ENCODE results near the gene ADCY1. TPM values are rescaled to one million over a fixed set of nuclear protein-coding genes. Genes with fewer than 3 reads are reported as not detected.

The ADCY1 gene
- total RNA-seq, 1 donor from 2014 or later, result 9.9 TPM

DNA sequence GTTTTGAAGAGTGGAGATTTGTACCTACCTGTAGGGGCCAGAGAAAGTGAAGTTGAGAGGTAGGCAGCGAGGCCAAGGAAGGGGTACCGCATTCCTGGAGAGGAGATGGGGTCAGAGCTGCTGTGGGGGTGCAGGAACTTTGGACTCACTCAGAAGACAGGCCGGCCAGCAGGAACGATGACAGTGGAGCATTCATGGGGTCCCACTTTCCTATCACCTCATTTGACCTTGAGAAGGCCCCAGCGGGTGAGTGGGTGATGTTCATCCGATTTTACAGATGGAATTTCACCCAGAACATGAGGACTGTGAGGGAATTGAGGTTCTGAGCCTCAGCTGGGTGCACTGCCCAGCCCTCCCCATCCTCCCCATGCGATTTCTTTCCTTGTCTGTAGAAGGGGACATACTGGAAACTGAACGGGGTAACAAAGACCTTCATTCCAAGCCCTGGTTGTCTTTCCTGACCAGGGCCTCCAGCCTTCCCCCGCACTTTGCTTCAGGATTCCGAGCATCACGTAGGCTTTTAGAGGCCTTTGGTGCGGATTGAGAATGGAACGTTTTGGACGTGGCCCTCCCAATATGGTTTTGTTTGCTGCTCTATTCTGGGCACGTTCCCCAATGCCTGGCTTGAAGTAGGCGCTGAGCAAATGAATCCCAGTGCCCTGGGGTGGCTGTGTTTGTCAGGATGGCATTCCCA is 87.3 kb downstream of the ADCY1 start:
- H3K27ac ChIP-seq (ENCODE audit: low read depth, low read length), result no peak overlapping the region
- H3K36me3 ChIP-seq (ENCODE audit: control insufficient read depth in 3 of 3, insufficient read depth in 3 of 3, low read length in 3 of 3), result peaks cover 0 to 3% (median 0%) of the 10 kb centered on the region in 3 donors
- H3K9ac ChIP-seq (ENCODE audit: low read depth in 1 of 3, low read length in 3 of 3), result no peak overlapping the region
- H3K9me3 ChIP-seq (ENCODE audit: control insufficient read depth in 3 of 3, low read length in 3 of 3), result no peaks in the 10 kb centered on the region
- no peaks in the 10 kb centered on the region for H3K4me1 ChIP-seq (ENCODE audit: control insufficient read depth in 3 of 3, insufficient read depth in 3 of 3, low read length in 3 of 3)
- H3K27me3 ChIP-seq (ENCODE audit: control insufficient read depth in 3 of 3, insufficient read depth in 3 of 3, low read length in 3 of 3), result no peaks in the 10 kb centered on the region
- H3K4me3 ChIP-seq (ENCODE audit: low read length in 3 of 3), result no peak overlapping the region

DNA sequence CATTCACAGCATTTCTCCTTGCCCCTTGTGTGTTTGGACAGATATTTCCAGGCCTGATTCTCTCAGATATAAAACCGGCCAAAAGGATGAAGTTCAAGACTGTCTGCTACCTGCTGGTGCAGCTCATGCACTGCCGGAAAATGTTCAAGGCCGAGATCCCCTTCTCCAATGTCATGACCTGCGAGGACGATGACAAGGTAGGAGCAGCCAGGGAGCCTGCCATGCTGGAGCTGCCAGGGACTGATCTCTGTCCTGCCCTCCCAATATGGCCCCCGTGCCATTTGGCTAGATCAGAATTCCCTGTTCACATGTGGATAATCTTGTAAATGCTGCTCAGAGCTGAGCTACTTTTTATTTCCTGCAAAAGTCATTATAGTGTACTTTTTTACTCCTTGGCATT is 87.8 kb downstream of the ADCY1 start:
- H3K27ac ChIP-seq (ENCODE audit: low read depth, low read length), result no peak overlapping the region
- H3K9me3 ChIP-seq (ENCODE audit: control insufficient read depth in 3 of 3, low read length in 3 of 3), result no peaks in the 10 kb centered on the region
- H3K36me3 ChIP-seq (ENCODE audit: control insufficient read depth in 3 of 3, insufficient read depth in 3 of 3, low read length in 3 of 3), result peaks cover 0 to 3% (median 0%) of the 10 kb centered on the region in 3 donors

DNA sequence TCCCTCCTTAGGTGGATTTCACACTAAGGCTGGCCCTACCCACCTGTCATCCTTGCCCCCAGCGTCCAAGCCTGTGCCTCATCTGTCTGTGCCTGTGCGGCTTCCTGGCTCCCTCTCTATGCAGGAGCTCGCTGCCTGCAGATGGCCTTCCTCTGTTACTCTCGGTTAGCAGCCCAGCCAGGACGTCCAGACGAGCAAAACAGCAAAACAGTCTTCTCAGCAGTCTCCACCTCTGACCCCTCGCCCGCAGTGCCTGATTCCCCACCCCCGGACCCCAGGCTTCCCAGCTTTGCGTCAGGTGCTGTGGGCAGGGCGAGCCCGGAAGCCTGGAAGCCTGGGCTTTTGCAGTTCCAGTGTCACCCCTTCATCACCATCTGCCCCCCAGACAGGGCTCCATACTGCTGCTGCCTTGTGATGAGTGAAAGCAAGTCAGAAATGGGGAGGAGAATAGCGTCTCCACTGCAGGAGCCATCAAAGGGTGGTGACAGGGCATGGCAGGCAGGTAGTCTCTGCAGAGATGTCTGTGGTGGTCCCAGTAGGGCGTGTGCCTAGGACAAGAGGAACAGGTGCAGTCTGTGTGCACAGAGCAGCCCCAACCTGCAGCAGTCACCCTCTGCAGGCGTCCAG is 88.5 kb downstream of the ADCY1 start:
- Histone ChIP-seq H3K9me3 (ENCODE audit: control insufficient read depth in 3 of 3, low read length in 3 of 3) (no peaks in the 10 kb centered on the region), H3K4me3 (ENCODE audit: low read length in 3 of 3) (no peak overlapping the region), H3K27me3 (ENCODE audit: control insufficient read depth in 3 of 3, insufficient read depth in 3 of 3, low read length in 3 of 3) (no peaks in the 10 kb centered on the region)

More for the DNA sequence above, 87.8 kb downstream of the ADCY1 start:
- no peaks in the 10 kb centered on the region for H3K27me3 ChIP-seq (ENCODE audit: control insufficient read depth in 3 of 3, insufficient read depth in 3 of 3, low read length in 3 of 3)
- no peak overlapping the region for H3K9ac ChIP-seq (ENCODE audit: low read depth in 1 of 3, low read length in 3 of 3)
- H3K4me3 ChIP-seq (ENCODE audit: low read length in 3 of 3), result no peak overlapping the region
- H3K4me1 ChIP-seq (ENCODE audit: control insufficient read depth in 3 of 3, insufficient read depth in 3 of 3, low read length in 3 of 3), result no peaks in the 10 kb centered on the region

DNA sequence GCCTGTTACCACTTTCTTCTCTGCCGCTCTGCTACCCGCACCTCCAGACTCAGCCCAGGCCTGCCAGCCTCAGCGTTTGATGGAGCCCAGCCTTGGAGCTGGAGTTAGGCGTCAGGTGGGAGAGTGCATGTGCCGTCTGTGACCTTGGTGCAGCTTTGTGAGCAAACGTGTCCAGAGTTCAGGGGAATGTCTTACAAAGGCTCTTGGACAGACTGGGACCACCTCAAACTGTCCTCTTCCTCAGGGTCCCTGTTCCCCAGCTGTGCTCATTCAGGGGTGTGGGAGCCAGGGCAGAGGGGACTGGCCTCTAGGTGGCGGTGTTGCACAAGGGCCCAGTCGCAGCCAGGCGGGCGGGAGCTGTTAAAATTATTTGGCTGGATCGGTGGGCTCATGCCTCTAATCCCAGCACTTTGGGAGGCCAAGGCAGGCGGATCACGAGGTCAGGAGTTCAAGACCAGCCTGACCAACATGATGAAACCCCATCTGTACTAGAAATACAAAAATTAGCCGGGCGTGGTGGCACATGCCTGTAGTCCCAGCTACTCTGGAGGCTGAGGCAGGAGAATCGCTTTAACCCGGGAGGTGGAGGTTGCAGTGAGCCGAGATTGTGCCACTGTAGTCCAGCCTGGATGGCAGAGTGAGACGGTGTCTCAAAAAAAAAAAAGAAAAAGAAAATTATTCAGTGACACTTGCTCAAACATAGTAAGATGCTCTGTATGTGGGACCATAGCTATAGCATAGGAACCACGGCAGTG is 89.2 kb downstream of the ADCY1 start:
- Histone ChIP-seq H3K4me3 (ENCODE audit: low read length in 3 of 3) (no peak overlapping the region), H3K27ac (ENCODE audit: low read depth, low read length) (no peak overlapping the region), H3K36me3 (ENCODE audit: control insufficient read depth in 3 of 3, insufficient read depth in 3 of 3, low read length in 3 of 3) (peaks cover 0 to 3% (median 0%) of the 10 kb centered on the region in 3 donors), H3K9ac (ENCODE audit: low read depth in 1 of 3, low read length in 3 of 3) (no peak overlapping the region), H3K27me3 (ENCODE audit: control insufficient read depth in 3 of 3, insufficient read depth in 3 of 3, low read length in 3 of 3) (no peaks in the 10 kb centered on the region), H3K9me3 (ENCODE audit: control insufficient read depth in 3 of 3, low read length in 3 of 3) (no peaks in the 10 kb centered on the region), H3K4me1 (ENCODE audit: control insufficient read depth in 3 of 3, insufficient read depth in 3 of 3, low read length in 3 of 3) (no peaks in the 10 kb centered on the region)

More for the DNA sequence above, 88.5 kb downstream of the ADCY1 start:
- Histone ChIP-seq H3K36me3 (ENCODE audit: control insufficient read depth in 3 of 3, insufficient read depth in 3 of 3, low read length in 3 of 3) (peaks cover 0 to 3% (median 0%) of the 10 kb centered on the region in 3 donors), H3K27ac (ENCODE audit: low read depth, low read length) (no peak overlapping the region), H3K9ac (ENCODE audit: low read depth in 1 of 3, low read length in 3 of 3) (no peak overlapping the region), H3K4me1 (ENCODE audit: control insufficient read depth in 3 of 3, insufficient read depth in 3 of 3, low read length in 3 of 3) (no peaks in the 10 kb centered on the region)

DNA sequence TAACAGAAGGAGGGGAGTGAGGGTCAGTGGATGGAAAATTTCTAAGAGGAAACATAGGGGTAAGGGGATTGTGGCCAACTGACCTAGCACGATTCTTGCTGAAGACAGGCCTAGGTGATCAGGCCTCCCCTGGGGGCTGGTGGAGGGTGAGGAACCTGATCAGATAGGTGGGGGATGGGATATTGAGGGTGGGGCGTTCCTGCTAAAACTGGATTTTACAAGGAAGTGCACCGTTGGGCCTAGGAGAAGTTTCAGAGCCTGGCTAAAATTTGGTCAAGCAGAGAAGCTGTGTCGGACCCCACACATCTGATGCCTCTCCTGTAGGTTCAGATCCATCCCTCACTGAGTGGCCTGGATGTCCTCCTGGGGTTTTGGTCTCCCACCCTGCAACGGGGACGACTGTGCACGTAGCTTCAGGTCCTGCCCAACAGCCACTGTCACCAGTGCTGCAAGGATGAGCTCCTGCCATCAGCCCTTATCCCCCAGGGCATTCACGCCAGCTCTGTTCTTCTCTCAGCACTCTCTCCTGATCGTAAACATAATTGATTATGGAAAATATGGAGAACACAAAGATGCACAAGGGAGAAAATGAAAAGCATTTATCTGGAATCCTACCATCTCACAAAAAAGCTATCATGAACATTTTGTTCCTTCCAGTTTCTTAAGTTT is 89.9 kb downstream of the ADCY1 start:
- Histone ChIP-seq H3K4me1 (ENCODE audit: control insufficient read depth in 3 of 3, insufficient read depth in 3 of 3, low read length in 3 of 3) (no peaks in the 10 kb centered on the region), H3K9ac (ENCODE audit: low read depth in 1 of 3, low read length in 3 of 3) (no peak overlapping the region), H3K9me3 (ENCODE audit: control insufficient read depth in 3 of 3, low read length in 3 of 3) (no peaks in the 10 kb centered on the region), H3K36me3 (ENCODE audit: control insufficient read depth in 3 of 3, insufficient read depth in 3 of 3, low read length in 3 of 3) (peaks cover 0 to 3% (median 0%) of the 10 kb centered on the region in 3 donors), H3K27ac (ENCODE audit: low read depth, low read length) (no peak overlapping the region), H3K4me3 (ENCODE audit: low read length in 3 of 3) (no peak overlapping the region), H3K27me3 (ENCODE audit: control insufficient read depth in 3 of 3, insufficient read depth in 3 of 3, low read length in 3 of 3) (no peaks in the 10 kb centered on the region)

DNA sequence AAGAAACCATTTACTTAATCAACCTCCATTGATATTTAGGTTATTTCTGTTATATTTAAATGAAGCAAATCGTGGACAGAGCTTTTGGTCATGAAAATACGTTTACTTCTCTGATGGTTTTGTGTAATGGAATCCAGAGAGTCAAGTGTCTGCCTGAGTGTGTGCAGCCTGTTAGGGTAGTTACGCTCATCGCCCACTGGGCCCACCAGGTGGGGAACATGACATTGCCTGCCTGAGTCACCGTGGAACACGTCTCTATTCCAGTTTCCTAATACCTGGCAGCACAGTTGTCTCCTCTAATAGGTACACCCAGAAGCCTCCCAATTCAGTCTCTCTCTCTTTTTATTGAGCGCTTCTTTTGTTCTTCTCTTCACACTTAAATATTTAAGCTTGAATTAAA is 91.0 kb downstream of the ADCY1 start:
- Histone ChIP-seq H3K36me3 (ENCODE audit: control insufficient read depth in 3 of 3, insufficient read depth in 3 of 3, low read length in 3 of 3) (peaks cover 0 to 3% (median under 1%) of the 10 kb centered on the region in 3 donors), H3K9ac (ENCODE audit: low read depth in 1 of 3, low read length in 3 of 3) (no peak overlapping the region), H3K4me1 (ENCODE audit: control insufficient read depth in 3 of 3, insufficient read depth in 3 of 3, low read length in 3 of 3) (no peaks in the 10 kb centered on the region), H3K9me3 (ENCODE audit: control insufficient read depth in 3 of 3, low read length in 3 of 3) (no peaks in the 10 kb centered on the region), H3K4me3 (ENCODE audit: low read length in 3 of 3) (no peak overlapping the region), H3K27me3 (ENCODE audit: control insufficient read depth in 3 of 3, insufficient read depth in 3 of 3, low read length in 3 of 3) (no peaks in the 10 kb centered on the region), H3K27ac (ENCODE audit: low read depth, low read length) (no peak overlapping the region)

DNA sequence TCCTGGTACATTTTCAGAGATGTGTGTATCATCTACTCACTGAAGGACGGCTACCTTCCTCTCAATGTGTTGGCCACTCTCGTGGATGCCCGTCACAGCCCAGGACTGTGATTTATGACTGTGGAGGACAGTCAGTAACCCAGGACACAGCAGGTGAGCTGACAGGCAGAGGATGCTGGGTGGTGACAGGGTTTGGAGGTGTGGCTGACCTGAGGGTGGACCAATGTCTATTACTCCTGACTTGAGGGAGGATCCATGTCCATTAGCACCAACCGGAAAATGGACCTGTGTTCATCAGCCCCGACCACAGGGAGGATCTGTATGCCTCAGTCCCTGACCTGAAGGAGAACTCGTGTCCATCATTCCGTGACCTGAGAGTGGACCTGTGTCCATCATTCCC is 96.1 kb downstream of the ADCY1 start:
- H3K27me3 ChIP-seq (ENCODE audit: control insufficient read depth in 3 of 3, insufficient read depth in 3 of 3, low read length in 3 of 3), result no peaks in the 10 kb centered on the region
- H3K9me3 ChIP-seq (ENCODE audit: control insufficient read depth in 3 of 3, low read length in 3 of 3), result no peaks in the 10 kb centered on the region
- H3K36me3 ChIP-seq (ENCODE audit: control insufficient read depth in 3 of 3, insufficient read depth in 3 of 3, low read length in 3 of 3), result peaks cover 0 to 5% (median 0%) of the 10 kb centered on the region in 3 donors
- H3K4me3 ChIP-seq (ENCODE audit: low read length in 3 of 3), result no peak overlapping the region
- H3K27ac ChIP-seq (ENCODE audit: low read depth, low read length), result no peak overlapping the region
- no peaks in the 10 kb centered on the region for H3K4me1 ChIP-seq (ENCODE audit: control insufficient read depth in 3 of 3, insufficient read depth in 3 of 3, low read length in 3 of 3)
- H3K9ac ChIP-seq (ENCODE audit: low read depth in 1 of 3, low read length in 3 of 3), result no peak overlapping the region

DNA sequence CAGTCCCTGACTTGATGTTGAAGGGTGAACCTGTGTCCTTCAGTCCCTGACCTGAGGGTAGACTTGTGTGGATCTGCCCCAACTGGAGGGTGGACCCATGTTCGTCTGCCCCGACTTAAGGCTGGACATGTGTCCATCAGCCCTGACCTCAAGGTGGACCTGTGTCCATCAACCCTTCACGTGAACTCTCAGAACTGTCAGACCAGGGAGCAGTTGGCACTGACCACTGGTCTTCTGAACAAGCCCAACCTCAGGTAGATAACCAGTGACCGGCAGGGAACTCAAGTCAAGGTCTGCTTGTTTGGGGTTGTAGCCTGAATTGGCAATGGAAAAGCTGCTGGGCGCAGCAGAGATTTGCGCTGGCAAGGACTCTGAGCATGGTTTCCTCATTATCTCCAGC is 96.5 kb downstream of the ADCY1 start:
- Histone ChIP-seq H3K4me3 (ENCODE audit: low read length in 3 of 3) (no peak overlapping the region), H3K36me3 (ENCODE audit: control insufficient read depth in 3 of 3, insufficient read depth in 3 of 3, low read length in 3 of 3) (peaks cover 0 to 5% (median 0%) of the 10 kb centered on the region in 3 donors), H3K9me3 (ENCODE audit: control insufficient read depth in 3 of 3, low read length in 3 of 3) (no peaks in the 10 kb centered on the region), H3K4me1 (ENCODE audit: control insufficient read depth in 3 of 3, insufficient read depth in 3 of 3, low read length in 3 of 3) (no peaks in the 10 kb centered on the region), H3K9ac (ENCODE audit: low read depth in 1 of 3, low read length in 3 of 3) (no peak overlapping the region), H3K27ac (ENCODE audit: low read depth, low read length) (no peak overlapping the region), H3K27me3 (ENCODE audit: control insufficient read depth in 3 of 3, insufficient read depth in 3 of 3, low read length in 3 of 3) (no peaks in the 10 kb centered on the region)

DNA sequence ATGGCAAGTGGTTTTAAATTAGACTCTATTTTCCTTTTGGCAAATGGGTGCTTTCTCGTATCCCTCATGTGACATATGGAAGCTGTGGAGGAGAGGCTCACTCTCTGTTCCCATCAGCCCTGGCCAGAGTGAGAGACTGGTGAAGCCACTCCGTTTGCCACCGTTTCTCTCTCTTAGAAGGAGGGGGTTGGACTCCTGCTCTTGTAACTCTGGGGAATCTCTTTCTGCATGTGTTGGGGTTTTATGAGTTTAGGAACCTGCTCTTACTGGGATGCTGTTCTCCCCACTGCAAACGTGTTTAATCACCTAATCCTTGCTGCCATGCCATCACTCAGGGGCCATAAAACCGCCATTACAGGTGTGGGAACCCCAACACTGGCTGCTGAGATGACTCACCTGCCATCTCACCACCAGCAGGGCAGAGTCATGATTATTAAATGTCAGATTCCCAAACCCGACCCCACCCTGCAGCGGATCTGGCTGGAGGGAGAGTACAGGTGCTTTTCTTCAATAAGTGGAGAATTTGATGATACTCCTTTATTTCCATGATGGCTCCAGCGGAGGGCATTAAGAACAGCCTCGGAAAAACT is 103.2 kb downstream of the ADCY1 start:
- no peak overlapping the region for H3K9ac ChIP-seq (ENCODE audit: low read depth in 1 of 3, low read length in 3 of 3)
- no peak overlapping the region for H3K27ac ChIP-seq (ENCODE audit: low read depth, low read length)
- H3K4me1 ChIP-seq (ENCODE audit: control insufficient read depth in 3 of 3, insufficient read depth in 3 of 3, low read length in 3 of 3), result no peaks in the 10 kb centered on the region
- H3K9me3 ChIP-seq (ENCODE audit: control insufficient read depth in 3 of 3, low read length in 3 of 3), result no peaks in the 10 kb centered on the region
- H3K27me3 ChIP-seq (ENCODE audit: control insufficient read depth in 3 of 3, insufficient read depth in 3 of 3, low read length in 3 of 3), result no peaks in the 10 kb centered on the region
- peaks cover 0 to 7% (median 4%) of the 10 kb centered on the region in 3 donors for H3K36me3 ChIP-seq (ENCODE audit: control insufficient read depth in 3 of 3, insufficient read depth in 3 of 3, low read length in 3 of 3)
- no peak overlapping the region for H3K4me3 ChIP-seq (ENCODE audit: low read length in 3 of 3)
